Endodermal cell (in vitro differentiated cells): ENCODE data around the gene CNTNAP5. TPM values are rescaled to one million over a fixed set of nuclear protein-coding genes. Genes with fewer than 3 reads are reported as not detected.

Experiments used
- DNase-seq: peaks from one replicate; pipeline ENCODE4 v3.0.0-alpha.2; 2017
- H3K27ac ChIP-seq: 2 replicates; pipeline ENCODE4 v1.5.1; 2013; ENCODE audit warnings: mild to moderate bottlenecking, low read depth, low read length, moderate library complexity
- H3K27me3 ChIP-seq: 2 replicates; pipeline ENCODE4 v1.6.1; 2013; ENCODE audit warnings: mild to moderate bottlenecking, low read length, moderate library complexity; ENCODE audit not compliant: insufficient read depth, control insufficient read depth, poor library complexity, severe bottlenecking
- H3K36me3 ChIP-seq: 2 replicates; pipeline ENCODE4 v1.7.0; 2013; ENCODE audit warnings: mild to moderate bottlenecking, low read length, moderate library complexity; ENCODE audit not compliant: control insufficient read depth, insufficient read depth
- H3K4me1 ChIP-seq: one replicate; pipeline ENCODE4 v1.7.0; 2013; ENCODE audit warnings: low read length; ENCODE audit not compliant: control insufficient read depth, insufficient read depth
- H3K4me3 ChIP-seq: 2 replicates; pipeline ENCODE4 v1.5.1; 2013; ENCODE audit warnings: mild to moderate bottlenecking, low read length, moderate library complexity
- H3K9ac ChIP-seq: 2 replicates; pipeline ENCODE4 v1.6.1; 2013; ENCODE audit warnings: mild to moderate bottlenecking, low read length, moderate library complexity; ENCODE audit not compliant: poor library complexity, severe bottlenecking; ENCODE audit errors: extremely low read depth
- H3K9me3 ChIP-seq: 2 replicates; pipeline ENCODE4 v1.6.1; 2013; ENCODE audit warnings: mild to moderate bottlenecking, low read length, moderate library complexity; ENCODE audit not compliant: control insufficient read depth
- H3K27ac Mint-ChIP-seq: 2 replicates; pipeline ENCODE4 v1.8.0; 2020; ENCODE audit warnings: mixed read lengths
- H3K27me3 Mint-ChIP-seq: 2 replicates; pipeline ENCODE4 v1.8.0; 2021; ENCODE audit warnings: mild to moderate bottlenecking, mixed read lengths; ENCODE audit not compliant: insufficient read depth
- H3K36me3 Mint-ChIP-seq: 2 replicates; pipeline ENCODE4 v1.8.0; 2020; ENCODE audit warnings: low read depth, mixed read lengths
- H3K4me1 Mint-ChIP-seq: 2 replicates; pipeline ENCODE4 v1.8.0; 2020; ENCODE audit warnings: mixed read lengths
- H3K4me3 Mint-ChIP-seq: 2 replicates; pipeline ENCODE4 v1.8.0; 2020; ENCODE audit warnings: mild to moderate bottlenecking, moderate library complexity, mixed read lengths
- H3K9me3 Mint-ChIP-seq: 2 replicates; pipeline ENCODE4 v1.8.0; 2020; ENCODE audit warnings: mild to moderate bottlenecking, mixed read lengths
- WGBS, 2 experiments: methylation state at CpG; one replicate each; pipeline versions ENCODE4 v1.1.5 to v1.1.7; 2013; ENCODE audit warnings: missing lambda C conversion rate in 2 of 2, mixed read lengths in 1 of 2; ENCODE audit not compliant: insufficient coverage in 1 of 2, insufficient read length in 1 of 2; 5-methylcytosine and 5-hydroxymethylcytosine counted together
- total RNA-seq, 2 donors: library from RNA; stranded (reverse); fragmentation: NEBNext Ultra II Directional in 1 of 2; extraction: Animal tissue kit (Norgen Biotek cat#: 25700) in 1 of 2; gene quantifications; 2 replicates in 1 of 2; 3 replicates in 1 of 2; pipeline ENCODE4 v1.2.1, GENCODE V29; 2021
- TF ChIP-seq, protein P1 (sequence below): fragments of 200-600 bp; sonication (generic); conservative IDR thresholded peaks from 2 replicates; pipeline ENCODE4 v1.5.0; 2021; ENCODE audit warnings: antibody characterized with exemption, mild to moderate bottlenecking

Gene CNTNAP5
- total RNA-seq, 2 donors from 2014 or later, result 0.70 to 4.4 TPM

- Histone ChIP-seq H3K36me3 (no peaks in the 10 kb centered on the region), H3K9me3 (no peaks in the 10 kb centered on the region), H3K9ac (no peak overlapping the region), H3K27me3 (no peaks in the 10 kb centered on the region), H3K27ac (no peak overlapping the region), H3K4me1 (no peaks in the 10 kb centered on the region), H3K4me3 (no peak overlapping the region)
- H3K4me1 Mint-ChIP-seq, result peaks cover 12% of the 10 kb centered on the region
- no peak overlapping the region for H3K4me3 Mint-ChIP-seq
- no peak overlapping the region for H3K27ac Mint-ChIP-seq
- H3K27me3 Mint-ChIP-seq, result no peaks in the 10 kb centered on the region
- TF ChIP-seq, protein P1, sequence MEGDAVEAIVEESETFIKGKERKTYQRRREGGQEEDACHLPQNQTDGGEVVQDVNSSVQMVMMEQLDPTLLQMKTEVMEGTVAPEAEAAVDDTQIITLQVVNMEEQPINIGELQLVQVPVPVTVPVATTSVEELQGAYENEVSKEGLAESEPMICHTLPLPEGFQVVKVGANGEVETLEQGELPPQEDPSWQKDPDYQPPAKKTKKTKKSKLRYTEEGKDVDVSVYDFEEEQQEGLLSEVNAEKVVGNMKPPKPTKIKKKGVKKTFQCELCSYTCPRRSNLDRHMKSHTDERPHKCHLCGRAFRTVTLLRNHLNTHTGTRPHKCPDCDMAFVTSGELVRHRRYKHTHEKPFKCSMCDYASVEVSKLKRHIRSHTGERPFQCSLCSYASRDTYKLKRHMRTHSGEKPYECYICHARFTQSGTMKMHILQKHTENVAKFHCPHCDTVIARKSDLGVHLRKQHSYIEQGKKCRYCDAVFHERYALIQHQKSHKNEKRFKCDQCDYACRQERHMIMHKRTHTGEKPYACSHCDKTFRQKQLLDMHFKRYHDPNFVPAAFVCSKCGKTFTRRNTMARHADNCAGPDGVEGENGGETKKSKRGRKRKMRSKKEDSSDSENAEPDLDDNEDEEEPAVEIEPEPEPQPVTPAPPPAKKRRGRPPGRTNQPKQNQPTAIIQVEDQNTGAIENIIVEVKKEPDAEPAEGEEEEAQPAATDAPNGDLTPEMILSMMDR, result no peak
- no peaks in the 10 kb centered on the region for H3K9me3 Mint-ChIP-seq
- WGBS, 2 experiments, result 91 to 92% methylated on average over 3 of the region's 3 CpGs
- no peaks in the 10 kb centered on the region for H3K36me3 Mint-ChIP-seq
- no peak for DNase-seq
Measured at GRCh38 chr2:124882423-124882822, 857.3 kb downstream of the CNTNAP5 start.

DNA sequence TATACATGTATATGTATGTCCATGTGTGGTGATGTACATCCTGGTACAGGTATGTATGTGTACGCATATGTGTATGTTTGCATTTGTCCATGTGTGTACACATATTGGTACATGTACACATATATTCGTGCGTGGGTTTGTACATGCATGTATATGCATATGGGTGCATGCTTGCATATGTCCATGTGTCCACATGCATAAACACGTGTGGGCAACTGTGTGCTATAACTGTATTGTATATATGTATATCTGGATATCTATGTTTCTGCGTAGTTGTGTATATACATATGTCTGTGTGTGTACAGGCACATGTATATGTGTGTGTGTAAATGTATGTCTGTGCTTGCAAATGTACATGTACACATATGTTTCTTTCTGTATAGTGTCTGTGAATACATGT lies 858.5 kb downstream of the CNTNAP5 start:
- TF ChIP-seq, protein P1, result no peak

DNA sequence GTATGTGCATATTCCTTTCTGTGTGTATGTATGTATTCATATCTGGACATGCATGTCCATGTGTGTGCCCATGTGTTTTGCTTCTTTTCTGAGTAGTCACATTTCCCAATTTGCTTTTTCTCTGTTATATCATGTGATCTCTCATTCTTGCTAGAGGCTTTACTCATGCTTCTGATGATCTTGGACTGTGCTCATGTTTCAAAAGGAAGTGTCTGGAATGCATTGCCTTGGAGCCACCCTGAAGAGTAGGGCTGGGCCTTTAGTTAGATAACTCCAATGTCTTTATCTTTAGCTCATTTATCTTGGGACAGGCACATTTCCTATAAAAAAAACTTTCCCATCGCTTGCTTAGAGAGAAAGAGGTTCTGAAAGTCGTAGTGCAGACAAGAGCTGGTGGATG lies 859.2 kb downstream of the CNTNAP5 start:
- Histone ChIP-seq H3K4me1 (no peaks in the 10 kb centered on the region), H3K27me3 (no peaks in the 10 kb centered on the region), H3K4me3 (no peak overlapping the region), H3K9ac (no peak overlapping the region), H3K9me3 (no peaks in the 10 kb centered on the region), H3K36me3 (no peaks in the 10 kb centered on the region), H3K27ac (no peak overlapping the region)
- TF ChIP-seq, protein P1, result no peak
- H3K9me3 Mint-ChIP-seq, result no peaks in the 10 kb centered on the region
- H3K27ac Mint-ChIP-seq, result no peak overlapping the region
- H3K36me3 Mint-ChIP-seq, result no peaks in the 10 kb centered on the region
- H3K4me3 Mint-ChIP-seq, result no peak overlapping the region
- no peak for DNase-seq
- no peaks in the 10 kb centered on the region for H3K27me3 Mint-ChIP-seq
- peaks cover 11% of the 10 kb centered on the region for H3K4me1 Mint-ChIP-seq
- 96% methylated on average over 2 of the region's 2 CpGs; no CpG with 5 or more reads in 1 of the 2 experiments for WGBS, 2 experiments

More for the DNA sequence above, 858.5 kb downstream of the CNTNAP5 start:
- no peaks in the 10 kb centered on the region for H3K27me3 Mint-ChIP-seq
- no peak for DNase-seq
- Histone ChIP-seq H3K27me3 (no peaks in the 10 kb centered on the region), H3K4me1 (no peaks in the 10 kb centered on the region), H3K36me3 (no peaks in the 10 kb centered on the region), H3K4me3 (no peak overlapping the region), H3K9me3 (no peaks in the 10 kb centered on the region), H3K27ac (no peak overlapping the region), H3K9ac (no peak overlapping the region)
- 94 to 96% methylated on average over 4 to 5 of the region's 5 CpGs for WGBS, 2 experiments
- no peaks in the 10 kb centered on the region for H3K36me3 Mint-ChIP-seq
- peaks cover 12% of the 10 kb centered on the region for H3K4me1 Mint-ChIP-seq
- no peaks in the 10 kb centered on the region for H3K9me3 Mint-ChIP-seq
- H3K27ac Mint-ChIP-seq, result no peak overlapping the region
- no peak overlapping the region for H3K4me3 Mint-ChIP-seq
